ENCODE results near the gene HCFC1.
"Not testable (repeated sequence)": the region's sequence is repeated elsewhere in the genome, so short reads cannot be mapped to it uniquely, and the experiment has no call there.

The HCFC1 gene

DNA sequence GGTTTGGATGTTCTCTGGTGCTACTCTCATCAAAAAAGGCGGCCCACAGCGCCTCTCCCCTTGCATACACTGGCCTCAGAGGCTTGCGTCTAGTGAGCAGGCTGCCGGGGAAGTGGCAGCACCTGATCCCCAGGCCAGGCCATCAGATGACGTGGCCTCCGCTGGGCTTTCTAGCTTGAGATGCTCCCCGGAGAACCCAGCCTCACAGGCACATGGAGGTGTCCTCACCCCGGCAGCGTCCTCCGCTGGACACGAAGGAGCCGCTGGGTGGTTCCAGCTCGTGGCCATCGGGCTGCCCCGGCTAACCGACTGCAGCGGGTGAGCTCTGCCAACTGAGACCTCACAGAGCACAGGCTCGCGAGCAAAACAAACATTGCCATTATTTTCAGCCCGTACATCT is 35.3 kb upstream of the HCFC1 start:
- DNase-seq: no peak

DNA sequence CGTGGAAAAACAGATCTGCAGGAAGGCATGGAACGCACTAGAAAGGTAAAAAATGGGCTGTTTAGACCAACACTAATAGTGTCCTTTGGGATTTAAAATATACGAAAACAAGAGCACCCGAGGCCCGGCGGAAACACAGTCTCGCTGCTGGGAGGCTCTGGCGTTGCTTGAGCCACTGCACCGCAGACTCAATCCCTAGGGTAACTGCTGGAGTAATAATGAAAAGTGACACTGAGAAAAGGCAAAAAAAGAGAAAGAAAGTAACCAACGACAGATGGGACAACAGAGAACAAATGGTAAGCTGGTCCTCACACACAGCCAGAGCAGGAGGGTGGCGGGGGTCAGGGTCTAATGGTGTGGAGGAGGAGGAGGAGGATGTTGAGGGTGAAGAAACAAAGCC is 32.7 kb upstream of the HCFC1 start:
- DNase-seq: no peak

DNA sequence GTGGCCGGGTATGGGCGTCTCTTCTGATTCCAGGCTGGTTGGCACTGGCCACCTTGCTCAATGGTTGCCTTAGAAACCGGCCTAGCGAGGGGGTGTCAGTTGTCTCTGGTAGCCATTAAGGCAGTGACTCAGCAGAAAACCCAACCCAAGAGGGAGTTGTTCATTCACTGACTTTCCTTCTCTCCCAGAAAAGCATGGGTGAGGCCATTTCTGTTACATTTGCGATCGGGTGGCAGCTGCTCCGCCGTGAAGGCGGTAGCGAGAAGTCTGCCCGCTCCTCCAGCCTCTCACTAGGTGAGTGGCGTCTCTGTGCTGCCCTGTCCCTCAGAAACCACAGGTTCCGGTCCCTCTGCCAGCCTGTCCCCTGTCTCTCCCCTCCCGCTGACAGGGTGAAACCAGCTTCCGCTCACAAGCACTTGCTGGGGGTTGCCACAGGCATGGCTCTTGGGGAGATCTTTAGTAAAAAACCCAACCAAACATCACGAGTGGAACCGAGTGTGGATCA is 30.6 kb upstream of the HCFC1 start:
- no peak for DNase-seq

GRCh38 chrX:154000051-154000450 is 28.4 kb upstream of the HCFC1 start:
- no peak for DNase-seq

GRCh38 chrX:153999359-154000037 is 27.9 kb upstream of the HCFC1 start:
- no peak for DNase-seq

GRCh38 chrX:153995504-153995903 is 23.9 kb upstream of the HCFC1 start:
- no peak for DNase-seq

- DNase-seq: not testable (repeated sequence)
These were observed 22.8 kb upstream of the HCFC1 start for GRCh38 chrX:153994398-153994797.

DNA sequence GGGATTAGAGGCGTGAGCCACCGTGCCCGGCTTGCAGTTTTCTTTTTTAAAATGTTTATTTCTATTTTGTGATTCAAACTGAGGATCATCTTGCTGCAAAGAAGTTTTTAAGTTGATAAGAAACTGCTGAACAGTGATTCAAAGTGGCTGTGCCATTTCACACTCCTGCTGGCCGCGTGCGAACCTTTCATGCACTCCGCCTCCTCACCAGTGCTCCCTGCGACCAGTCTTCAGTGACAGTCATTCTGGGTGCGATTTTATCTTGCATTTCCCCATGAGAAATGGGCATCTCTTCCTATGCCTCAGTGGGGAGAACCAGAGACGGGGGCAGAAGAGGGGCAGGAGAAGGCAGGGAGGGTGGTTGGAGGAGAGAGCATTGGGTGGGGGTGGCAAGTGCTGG is 22.4 kb upstream of the HCFC1 start:
- DNase-seq: no peak

DNA sequence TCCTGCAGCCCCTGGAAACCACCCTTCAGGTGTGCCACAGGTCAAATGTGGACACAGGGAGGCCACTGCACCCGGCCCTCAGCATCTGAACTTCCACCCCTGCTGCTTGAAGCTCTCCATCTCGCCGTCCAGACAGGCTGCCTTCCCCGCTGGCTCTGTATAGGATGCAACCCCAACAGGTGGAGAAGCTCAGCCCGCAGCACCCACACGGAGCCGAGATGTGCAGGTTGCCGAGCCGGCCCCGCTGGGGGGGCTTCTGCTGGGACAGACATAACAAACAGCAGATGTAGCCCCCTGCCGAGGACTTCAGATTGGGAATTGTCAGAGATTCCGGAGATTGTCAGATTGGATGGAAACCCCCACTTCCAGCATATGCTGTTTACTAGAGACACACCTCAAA is 21.5 kb upstream of the HCFC1 start:
- DNase-seq: no peak

GRCh38 chrX:153992180-153992579 is 20.6 kb upstream of the HCFC1 start:
- DNase-seq: no peak

GRCh38 chrX:153991013-153991580 is 19.5 kb upstream of the HCFC1 start:
- no peak for DNase-seq

DNA sequence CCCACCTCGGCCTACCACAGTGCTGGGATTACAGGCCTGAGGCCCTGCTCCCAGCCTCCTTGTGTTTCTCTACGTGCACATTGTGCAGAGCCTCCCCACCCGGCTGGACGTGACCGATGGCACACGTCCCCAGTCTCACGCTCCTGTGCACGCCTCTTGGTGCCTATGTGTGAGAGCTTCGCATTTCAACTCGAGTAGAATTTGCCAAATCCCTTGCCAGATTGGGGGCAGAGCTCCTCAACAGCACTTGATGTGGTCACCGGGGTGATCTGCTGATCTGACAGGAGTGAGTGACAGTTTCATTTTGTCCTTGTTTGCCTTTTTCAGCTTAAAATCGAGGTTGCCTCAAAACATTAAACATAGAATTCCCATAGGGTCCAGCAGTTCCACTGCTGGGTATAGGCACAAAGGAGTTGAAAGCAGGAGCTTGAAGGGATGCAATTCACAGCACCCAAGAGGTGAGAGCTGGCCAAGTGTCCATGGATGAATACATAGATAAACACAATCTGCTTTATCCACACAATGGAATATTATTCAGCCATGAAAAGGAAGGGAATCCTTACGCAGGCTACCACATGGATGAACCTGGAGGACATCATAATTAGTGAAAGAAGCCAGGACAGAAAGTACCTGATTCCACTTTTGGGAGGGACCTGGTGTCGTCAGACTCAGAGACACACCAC is 18.5 kb upstream of the HCFC1 start:
- DNase-seq: no peak

GRCh38 chrX:153988493-153988892 is 16.9 kb upstream of the HCFC1 start:
- DNase-seq: no peak

DNA sequence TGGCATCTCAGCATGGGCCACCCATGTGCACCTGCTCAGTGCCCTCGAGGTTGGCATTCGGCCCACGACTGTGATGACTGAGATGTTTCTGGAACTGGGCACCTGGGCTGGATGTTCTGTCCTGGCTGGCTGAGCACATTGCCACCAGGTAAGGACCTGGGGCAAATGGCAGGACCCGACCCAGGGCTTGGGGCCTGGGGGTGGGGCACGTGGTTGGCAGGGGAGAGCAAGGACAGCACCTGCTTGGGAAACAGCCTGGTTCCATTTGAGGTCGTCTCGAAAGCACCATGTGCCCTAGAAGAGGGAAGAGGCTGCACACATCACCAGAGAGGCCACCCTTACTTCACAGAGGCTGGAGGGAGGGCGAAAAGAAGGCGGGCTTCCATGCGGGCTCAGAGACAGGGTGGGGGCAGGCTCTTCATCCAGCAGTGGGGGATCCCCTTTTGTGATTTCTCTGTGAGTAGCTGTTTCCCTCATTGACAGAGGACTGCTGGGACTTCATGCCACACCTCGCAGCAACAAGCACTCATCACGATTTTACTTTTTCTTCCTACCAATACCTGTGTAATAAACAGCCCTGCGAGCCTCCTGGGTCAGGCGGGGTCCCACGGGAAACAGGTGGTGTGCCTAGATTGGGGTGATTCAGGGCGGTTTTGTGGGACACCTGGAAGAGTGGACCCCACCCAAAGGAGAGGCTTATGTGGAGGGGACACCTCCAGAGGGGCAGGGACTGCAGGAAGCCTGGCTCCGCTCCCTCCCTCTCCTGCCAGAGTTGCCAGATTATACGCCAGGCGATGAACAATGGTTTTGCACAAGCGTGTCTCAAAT is 12.9 kb upstream of the HCFC1 start:
- DNase-seq: no peak

DNA sequence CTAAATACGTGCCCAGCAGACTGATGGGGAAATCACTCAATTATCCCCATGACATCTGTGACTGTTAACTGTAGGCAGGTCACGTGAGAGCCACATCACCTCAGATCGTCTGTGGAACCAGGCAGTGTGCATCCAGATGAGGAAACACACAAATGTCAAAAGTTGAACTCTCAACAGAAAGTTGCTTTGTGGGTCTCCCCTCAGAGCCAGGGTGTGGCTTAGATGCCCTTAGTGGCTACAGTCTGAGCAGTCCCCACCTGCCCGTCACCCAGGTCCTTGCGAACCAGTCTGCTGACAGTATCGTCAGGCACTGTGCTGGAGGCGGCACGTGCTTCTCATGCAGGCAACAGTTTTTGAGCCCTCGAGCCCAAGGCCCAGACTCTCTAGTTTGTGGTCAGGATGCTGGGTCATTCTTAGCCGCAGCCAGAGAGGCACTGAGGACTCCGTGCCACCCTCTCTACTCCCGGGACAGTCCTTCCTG is 11.7 kb upstream of the HCFC1 start:
- DNase-seq: no peak

DNA sequence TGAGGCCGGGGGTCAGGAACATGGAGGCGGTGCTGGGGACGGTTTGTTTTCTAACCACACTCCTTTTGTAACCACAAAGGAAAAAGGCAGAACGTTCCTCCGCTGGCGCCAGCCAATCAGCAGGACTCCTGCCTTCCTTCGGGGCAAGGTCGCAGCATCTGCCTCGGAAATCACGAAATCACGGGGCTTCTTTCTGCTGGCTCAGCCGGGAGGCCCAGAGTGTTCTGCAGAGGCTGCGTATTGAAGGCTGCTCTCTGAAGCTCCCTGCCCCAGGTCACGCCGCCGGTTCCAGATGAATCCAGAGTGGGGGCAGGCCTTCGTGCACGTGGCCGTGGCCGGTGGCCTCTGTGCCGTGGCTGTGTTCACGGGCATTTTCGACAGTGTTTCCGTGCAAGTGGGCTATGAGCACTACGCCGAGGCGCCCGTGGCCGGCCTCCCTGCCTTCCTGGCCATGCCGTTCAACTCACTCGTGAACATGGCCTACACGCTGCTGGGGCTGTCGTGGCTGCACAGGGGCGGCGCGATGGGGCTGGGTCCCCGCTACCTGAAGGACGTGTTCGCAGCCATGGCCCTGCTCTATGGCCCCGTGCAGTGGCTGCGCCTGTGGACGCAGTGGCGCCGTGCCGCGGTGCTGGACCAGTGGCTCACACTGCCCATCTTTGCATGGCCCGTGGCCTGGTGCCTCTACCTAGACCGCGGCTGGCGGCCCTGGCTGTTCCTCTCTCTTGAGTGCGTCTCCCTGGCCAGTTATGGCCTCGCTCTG is 10.3 kb upstream of the HCFC1 start:
- no peak for DNase-seq

GRCh38 chrX:153981231-153981630 is 9.6 kb upstream of the HCFC1 start:
- no peak for DNase-seq

DNA sequence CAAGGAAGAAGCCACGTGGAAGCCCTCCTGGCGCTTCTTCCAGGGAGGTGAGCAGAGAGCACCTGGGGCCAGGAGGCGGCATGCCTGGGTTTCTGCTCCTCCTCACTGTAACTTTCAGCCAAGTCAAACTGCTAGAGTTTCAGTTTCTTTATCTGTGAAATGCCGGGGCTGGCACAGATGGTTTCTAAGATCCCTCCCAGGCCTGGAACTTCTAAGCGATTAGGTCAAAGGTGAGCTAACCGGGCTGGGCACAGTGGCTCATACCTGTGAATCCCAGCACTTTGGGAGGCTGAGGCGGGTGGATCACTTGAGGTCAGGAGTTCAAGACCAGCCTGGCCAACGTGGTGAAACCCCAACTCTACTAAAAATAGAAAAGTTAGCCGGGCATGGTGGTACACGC is 8.8 kb upstream of the HCFC1 start:
- DNase-seq: not testable (repeated sequence)

GRCh38 chrX:153974726-153975286 is 3.2 kb upstream of the HCFC1 start:
- no peak for DNase-seq

GRCh38 chrX:153974003-153974725 is 2.5 kb upstream of the HCFC1 start:
- DNase-seq: no peak

Data from NCI-H526 treated with DMSO at 0.1 percent for 48 hours (cell line).